HS-5 (cell line): ENCODE measurements around the gene RASGEF1C.

Experiments
- DNase-seq: peaks from one replicate; pipeline ENCODE4 v3.0.0-alpha.2; 2012; ENCODE audit warnings: low read depth

The RASGEF1C gene

GRCh38 chr5:180179442-180180420, 29.3 kb downstream of the RASGEF1C start:
- no peak for DNase-seq

GRCh38 chr5:180178531-180179441, 30.2 kb downstream of the RASGEF1C start:
- no peak for DNase-seq

GRCh38 chr5:180176191-180176590, 32.8 kb downstream of the RASGEF1C start:
- DNase-seq, result no peak

GRCh38 chr5:180175015-180175431, 34.0 kb downstream of the RASGEF1C start:
- no peak for DNase-seq

GRCh38 chr5:180174587-180174972, 34.4 kb downstream of the RASGEF1C start:
- no peak for DNase-seq

- DNase-seq, result no peak
Measured at GRCh38 chr5:180173875-180174586, 35.0 kb downstream of the RASGEF1C start.

GRCh38 chr5:180173198-180173544, 35.8 kb downstream of the RASGEF1C start:
- DNase-seq, result no peak

- DNase-seq, result no peak
Measured at GRCh38 chr5:180172447-180173197, 36.4 kb downstream of the RASGEF1C start.

GRCh38 chr5:180171568-180172094, 37.4 kb downstream of the RASGEF1C start:
- DNase-seq, result no peak

GRCh38 chr5:180170810-180171567, 38.0 kb downstream of the RASGEF1C start:
- DNase-seq, result no peak

GRCh38 chr5:180170106-180170809, 38.8 kb downstream of the RASGEF1C start:
- no peak for DNase-seq

- no peak for DNase-seq
Measured at GRCh38 chr5:180169248-180170105, 39.5 kb downstream of the RASGEF1C start.

GRCh38 chr5:180168758-180169157, 40.3 kb downstream of the RASGEF1C start:
- no peak for DNase-seq

- DNase-seq, result no peak
Measured at GRCh38 chr5:180166176-180166575, 42.8 kb downstream of the RASGEF1C start.

- no peak for DNase-seq
Measured at GRCh38 chr5:180162304-180162661, 46.7 kb downstream of the RASGEF1C start.

GRCh38 chr5:180161420-180162303, 47.3 kb downstream of the RASGEF1C start:
- no peak for DNase-seq

- DNase-seq, result no peak
Measured at GRCh38 chr5:180160789-180161188, 48.2 kb downstream of the RASGEF1C start.

- no peak for DNase-seq
Measured at GRCh38 chr5:180160215-180160614, 48.8 kb downstream of the RASGEF1C start.
